UCSD-AML1 (cell line): ENCODE data around the gene TK2.
"Not testable (repeated sequence)": the region's sequence is repeated elsewhere in the genome, so short reads cannot be mapped to it uniquely, and the experiment has no call there.

Experiments
- DNase-seq: peaks from one replicate; lab custom pipeline; 2025; ENCODE audit not compliant: unreplicated experiment; lab: John Stamatoyannopoulos, UW

The TK2 gene

GRCh38 chr16:66521252-66521713, 28.6 kb downstream of the TK2 start:
- no peak for DNase-seq

DNA sequence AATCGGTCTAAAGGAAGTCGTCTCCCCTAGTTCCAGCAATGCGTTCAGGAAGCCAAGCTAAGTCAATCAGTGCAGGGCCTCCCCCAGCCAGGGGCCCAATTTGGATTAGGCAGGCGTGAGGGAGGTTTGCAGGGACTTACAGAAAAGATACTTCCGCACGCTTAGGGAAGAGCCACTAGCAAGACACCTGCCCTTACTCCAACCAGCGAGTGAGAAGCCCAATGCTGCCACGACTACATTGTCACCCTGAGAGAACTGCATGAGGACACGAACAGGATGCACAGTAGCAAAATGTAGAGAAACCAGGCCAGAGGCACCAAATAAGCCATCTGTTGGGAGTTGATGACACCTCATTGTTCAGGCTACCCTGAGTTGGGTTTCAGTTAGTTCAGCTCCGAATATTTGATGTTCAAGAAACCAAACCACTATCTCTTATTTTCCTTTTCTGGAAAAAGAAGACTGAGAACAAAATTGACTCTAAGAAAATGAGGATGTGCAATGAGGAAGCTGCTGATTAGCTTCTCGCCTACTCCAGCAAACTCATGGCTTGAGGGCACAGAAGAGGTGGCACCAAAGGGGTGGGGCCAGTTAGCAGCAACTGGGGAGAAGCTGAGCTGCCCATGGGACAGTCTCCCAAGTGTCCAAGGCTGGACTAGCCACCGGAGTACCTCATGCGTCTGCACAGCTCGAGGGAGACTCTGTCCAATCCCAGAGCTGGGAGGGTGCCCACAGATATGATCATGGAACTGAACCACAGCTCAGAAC, 29.3 kb downstream of the TK2 start:
- DNase-seq, result peak; percentile 41

- DNase-seq, result no peak
These were observed 30.2 kb downstream of the TK2 start for GRCh38 chr16:66519482-66520373.

- DNase-seq, result no peak
These were observed 32.2 kb downstream of the TK2 start for GRCh38 chr16:66517586-66518263.

DNA sequence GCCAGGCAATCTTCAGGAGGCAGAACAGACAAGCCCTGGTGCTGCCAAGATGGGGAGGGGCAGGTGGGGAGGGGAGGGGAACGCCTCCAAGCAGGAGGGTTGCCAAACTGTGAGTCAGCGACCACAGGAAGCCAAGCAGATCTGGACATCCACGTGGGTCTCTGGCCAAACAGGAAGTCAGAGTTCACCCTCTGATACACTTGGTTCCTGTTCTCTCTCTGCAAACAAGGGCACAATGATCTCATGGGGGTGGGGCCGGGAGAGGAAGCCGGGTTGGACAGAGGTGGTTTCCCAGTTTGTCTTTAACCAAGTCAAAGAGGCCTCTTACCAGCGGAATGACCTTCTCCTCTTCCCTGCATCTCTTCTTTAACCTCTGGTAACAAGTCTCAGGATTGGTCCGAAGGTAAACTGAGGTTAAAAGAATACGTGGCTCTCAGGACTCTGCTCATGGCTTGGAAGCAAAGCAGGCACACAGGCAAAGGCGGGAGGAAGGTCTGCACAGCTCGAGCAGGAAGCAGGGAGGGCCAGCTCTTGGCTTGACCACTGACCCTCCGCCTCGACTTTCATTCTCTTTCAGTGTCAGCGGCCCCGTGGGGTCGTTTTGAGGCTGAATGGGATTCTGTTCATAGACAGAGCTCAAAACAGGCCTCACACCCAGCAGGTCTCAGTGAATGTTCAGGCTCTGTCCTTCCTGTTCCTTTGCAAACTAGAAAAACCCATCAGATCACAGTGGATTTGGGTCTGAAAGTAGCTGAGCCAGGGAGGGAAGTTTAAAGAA, 32.9 kb downstream of the TK2 start:
- peak; percentile 92 for DNase-seq

GRCh38 chr16:66516509-66516807, 33.5 kb downstream of the TK2 start:
- DNase-seq, result no peak

DNA sequence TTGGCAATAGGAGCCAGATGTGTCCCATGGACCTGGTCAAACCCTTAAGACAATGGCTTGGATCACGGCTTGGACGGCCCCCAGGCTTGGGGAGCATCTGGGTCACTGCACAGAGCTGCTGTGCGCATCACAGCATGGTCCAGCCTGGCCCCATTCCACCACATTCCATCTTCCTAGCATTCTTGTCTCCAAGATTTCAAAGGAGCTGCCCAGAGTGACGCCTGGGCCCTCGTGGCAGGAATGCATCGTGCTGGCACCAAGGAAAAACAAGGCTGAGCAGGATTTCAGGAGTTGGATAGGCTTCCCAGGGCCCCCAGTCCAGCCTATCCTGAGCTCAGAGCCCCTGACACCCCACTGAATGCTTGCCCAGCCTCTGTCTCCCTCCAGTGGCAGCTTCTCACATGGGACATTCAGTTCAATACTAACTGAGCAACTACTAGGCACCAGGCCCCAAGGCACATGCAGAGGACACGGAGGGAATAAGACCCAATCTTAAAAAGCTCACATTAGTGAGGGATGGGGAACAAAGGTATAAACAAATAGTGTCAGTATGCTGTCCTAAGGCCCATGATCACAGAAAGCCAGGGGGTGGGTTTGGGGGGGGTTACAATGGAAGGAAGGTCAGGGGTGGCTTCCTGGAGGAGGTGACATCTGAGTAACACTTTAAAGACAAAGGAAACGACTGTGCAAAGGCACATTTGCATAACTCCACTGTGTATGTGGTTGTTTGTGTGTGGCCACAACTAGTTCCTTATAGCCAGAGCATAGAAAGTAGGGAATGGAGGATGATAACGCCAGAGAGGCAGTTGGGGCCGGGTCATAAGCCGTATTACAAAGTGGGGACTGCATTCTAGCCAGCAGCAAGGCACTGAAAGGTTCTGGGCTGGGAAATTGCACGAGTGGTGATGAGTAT, 34.1 kb downstream of the TK2 start:
- DNase-seq, result peak; percentile 36

GRCh38 chr16:66514980-66515595, 34.8 kb downstream of the TK2 start:
- not testable (repeated sequence) for DNase-seq

DNA sequence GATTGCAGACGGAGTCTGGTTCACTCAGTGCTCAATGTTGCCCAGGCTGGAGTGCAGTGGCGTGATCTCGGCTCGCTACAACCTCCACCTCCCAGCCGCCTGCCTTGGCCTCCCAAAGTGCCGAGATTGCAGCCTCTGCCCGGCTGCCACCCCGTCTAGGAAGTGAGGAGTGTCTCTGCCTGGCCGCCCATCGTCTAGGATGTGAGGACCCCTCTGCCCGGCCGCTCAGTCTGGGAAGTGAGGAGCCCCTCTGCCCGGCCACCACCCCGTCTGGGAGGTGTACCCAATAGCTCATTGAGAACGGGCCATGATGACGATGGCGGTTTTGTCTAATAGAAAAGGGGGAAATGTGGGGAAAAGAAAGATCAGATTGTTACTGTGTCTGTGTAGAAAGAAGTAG, 35.5 kb downstream of the TK2 start:
- not testable (repeated sequence) for DNase-seq

DNA sequence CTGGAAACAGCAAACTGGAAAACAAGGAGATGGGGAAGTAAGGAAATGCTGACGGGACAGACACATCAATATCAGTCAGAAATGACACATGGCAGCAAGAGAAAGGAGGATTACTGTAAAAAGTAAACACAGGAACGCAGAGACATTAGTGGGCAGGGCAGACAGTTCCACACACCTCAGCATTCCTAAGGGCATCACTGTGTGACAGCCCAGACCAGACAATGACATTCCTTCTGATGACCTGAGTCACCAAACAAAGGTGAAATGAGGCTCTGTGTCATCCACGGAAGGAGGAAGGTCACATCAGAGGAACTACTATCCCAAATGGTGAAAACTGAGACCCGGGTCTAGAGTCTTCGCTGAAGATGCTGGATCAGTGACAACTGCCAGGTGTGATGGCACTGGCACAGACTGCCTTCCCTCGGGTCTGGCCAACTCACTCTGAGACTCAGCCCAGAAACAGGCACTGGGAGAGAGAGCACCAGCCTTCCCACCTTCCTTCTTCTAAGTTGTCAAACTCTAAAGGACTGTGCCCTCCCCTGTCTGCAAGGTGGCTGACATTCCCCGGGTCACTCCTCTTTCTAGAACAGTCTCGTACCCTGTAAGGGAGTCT, 36.7 kb downstream of the TK2 start:
- DNase-seq, result no peak

DNA sequence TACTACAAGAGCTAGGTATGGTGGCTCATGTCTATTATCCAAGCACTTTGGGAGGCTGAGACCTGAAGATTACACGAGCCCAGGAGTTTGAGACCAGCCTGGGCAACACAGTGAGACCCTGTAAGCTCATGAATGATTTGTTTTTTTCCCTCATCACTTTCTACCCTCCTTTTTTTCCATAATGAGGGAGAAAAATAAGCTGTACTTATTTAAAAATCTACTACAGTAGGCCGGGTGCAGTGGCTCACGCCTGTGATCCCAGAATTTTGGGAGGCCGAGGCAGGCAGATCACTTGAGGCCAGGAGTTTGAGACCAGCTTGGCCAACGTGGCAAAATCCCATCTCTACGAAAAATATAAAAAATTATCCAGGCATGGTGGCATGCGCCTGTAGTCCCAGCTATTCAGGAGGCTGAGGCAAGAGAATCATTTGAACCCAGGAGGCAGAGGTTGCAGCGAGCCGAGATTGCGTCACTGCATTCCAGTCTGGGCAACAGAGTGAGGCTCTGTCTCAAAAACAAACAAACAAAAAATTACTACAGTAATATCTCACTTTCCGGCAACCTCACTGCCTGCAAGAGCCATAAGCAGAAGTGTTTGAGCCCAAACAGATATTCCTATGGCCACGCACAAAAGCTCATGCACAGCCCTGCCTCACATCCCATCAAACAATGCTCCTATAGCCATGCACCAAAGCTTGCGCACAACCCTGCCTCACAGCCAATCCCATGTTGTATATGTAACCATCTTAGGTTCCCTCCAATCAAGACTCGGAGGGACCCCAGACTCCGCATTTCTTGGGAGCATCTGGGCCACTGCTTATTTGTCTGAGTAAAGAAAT, 37.4 kb downstream of the TK2 start:
- DNase-seq, result no peak

DNA sequence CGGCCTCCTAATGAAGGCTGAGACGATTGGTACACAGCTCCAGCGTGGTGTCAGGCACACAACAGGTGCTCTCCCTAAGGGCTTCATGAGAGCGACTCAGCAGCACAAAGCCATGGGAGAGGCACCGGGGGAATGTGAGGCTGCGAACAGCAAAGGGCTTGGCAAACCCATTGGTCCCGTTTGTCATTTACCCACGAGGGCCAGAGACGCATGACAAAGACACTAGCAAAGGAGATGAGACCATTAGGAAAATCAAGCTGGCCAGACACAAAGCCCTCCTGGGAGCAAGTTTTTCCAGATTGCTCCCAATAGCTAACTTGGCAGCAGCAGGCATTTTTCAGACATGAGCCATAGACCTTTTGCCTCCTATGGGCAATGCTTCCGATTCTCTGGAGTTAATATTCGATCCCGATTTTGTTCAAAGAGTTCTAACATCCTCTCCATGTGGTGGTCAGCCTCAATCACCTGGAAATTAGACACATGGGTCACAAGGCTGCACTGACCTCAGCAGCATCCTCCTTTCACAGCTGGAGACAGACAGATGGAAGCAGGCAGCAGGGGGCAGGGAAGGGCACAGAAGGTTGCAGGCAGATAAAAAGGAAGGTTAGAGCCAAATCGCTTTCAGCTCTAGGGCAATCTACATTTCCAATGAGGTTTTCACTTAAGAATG, 38.2 kb downstream of the TK2 start:
- DNase-seq, result no peak

- no peak for DNase-seq
These were observed 39.0 kb downstream of the TK2 start for GRCh38 chr16:66510711-66511601.

GRCh38 chr16:66510298-66510697, 39.6 kb downstream of the TK2 start:
- DNase-seq, result no peak

DNA sequence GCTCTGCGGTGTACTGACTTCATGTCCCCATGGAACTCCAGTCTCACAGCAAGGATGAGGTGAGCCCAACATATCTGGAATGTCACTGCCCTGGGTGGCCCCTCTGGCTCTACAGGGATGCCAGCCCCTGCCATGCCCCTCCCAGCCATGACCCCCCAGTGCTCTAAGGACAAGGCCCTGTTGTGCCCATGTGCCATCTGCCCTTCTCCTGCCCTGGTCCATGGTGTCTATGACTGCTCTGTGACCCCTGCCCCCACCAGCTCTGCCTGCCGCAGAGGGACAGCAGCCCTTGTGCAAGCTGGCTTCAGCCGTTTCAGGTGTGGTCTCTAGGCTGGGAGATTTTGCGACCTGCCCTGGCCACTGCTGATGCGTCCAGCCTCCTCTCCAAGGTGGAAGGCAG, 40.3 kb downstream of the TK2 start:
- no peak for DNase-seq

DNA sequence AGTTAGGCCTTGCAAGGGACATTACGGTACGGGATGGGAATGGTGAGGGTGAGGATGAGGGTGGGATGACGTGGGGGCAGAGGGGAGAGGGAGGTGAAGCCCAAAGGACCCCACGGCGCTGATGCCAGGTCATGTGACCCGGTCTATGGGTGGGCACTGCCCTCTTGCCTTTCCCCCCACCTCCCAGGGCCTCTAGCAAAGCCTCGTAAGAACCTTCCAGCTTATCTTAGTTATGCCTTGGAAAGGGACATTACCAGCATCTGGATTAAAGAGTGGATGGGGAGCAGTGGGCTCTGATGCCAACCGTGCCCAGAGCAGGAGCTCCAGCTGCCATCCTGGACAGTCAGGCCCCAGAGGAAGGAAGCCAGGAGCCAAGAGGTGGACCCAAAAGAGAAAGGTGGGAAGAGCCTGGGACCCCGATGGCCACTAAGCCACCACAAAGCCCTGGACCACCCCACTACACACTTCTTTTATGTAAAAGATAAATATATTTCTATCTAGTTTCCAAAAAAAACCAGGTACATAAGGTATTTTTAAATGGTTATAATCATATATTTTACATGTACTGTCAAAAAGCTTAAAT, 40.9 kb downstream of the TK2 start:
- DNase-seq, result no peak
